ENCODE data around the gene CCNT2.
"Not testable (repeated sequence)": the region's sequence is repeated elsewhere in the genome, so short reads cannot be mapped to it uniquely, and the experiment has no call there.

CCNT2 gene

GRCh38 chr2:134918526-134919340, at the start of gene CCNT2:
Gene CCNT2, plus strand, starts transcription at chr2:134918822. Its CDS starts 33 bp downstream, at chr2:134918855.
- peak; percentile 100 for DNase-seq

DNA sequence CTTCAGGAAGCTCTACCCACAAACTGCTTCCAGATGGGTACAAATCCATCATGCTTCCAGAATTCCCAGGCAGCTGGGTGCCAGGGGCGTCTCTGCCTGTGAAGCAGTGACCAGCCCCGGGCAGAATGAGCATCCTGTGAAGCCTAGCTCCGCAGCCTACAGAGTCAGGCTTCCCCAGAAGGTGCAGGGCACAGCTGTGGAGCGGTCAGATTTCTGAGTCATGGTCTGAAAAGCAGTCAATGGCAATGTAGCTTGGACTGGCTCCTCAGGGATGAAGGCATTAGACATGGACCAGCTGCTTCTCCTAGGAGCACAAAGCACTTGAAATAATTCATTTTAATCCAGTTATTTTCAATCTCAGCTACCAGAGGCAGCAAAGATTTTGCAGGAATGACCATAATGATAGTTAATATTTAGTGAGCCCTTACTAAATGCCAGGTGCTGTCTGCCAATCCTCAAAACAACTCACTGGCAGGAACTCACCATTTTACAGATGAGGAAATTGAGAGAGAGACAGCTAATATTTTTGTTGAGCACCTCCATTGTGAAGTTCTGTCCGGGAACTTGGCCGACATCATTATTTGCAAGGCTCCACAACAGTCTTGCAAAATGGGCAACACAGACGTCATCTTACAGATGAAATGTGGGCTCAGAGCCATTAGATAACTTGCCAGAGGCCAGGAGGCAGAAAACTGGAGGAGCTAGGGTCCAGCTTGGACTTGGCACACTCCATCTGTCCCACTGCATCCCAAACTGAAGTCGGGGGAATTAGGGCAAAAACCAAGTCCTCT, 48.5 kb upstream of the CCNT2 start:
- no peak for DNase-seq

DNA sequence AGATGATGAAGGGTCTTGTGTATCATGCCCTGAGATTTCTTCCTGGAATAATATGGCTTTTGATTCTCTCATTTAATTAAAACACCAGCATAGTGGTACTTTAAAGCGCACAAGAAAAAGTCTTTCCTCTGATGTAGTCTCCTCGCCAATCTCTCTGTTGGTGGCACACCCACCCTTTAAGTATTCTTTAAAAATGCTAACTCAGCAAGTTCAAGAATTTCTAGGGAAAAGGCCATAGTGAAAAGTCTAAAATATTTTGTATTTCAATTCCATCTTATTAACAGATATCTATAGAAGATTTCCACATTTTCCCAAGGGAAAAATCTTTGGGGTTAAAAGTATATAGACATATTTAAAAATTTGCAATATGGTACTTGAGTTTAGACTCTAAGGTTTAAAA, 45.5 kb upstream of the CCNT2 start:
- no peak for DNase-seq

GRCh38 chr2:134875309-134875708, 43.3 kb upstream of the CCNT2 start:
- DNase-seq: no peak

GRCh38 chr2:134882773-134883172, 35.8 kb upstream of the CCNT2 start:
- DNase-seq: no peak

- no peak for DNase-seq
Observed at GRCh38 chr2:134883552-134884293, 34.9 kb upstream of the CCNT2 start.

GRCh38 chr2:134884435-134884834, 34.2 kb upstream of the CCNT2 start:
- DNase-seq: no peak

GRCh38 chr2:134892282-134893035, 26.2 kb upstream of the CCNT2 start:
- no peak for DNase-seq

DNA sequence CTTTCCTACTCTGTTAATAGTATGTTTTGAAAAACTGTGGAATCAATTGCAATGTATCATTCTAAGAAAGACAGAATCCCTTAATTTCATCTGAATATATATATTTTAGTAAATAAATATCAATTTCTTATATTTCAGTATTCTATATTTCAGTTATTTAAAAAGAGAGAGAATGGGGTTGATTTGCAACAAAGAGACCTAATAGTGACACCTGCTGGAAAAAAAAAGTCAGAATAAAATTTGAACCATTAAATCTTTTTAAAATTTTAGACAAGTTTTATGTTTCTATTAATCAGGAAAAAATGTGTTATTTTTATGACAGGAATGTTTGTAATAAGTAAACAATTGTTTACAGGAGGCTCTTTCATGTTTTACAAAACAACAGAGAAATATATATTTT, 20.7 kb upstream of the CCNT2 start:
- DNase-seq: peak; percentile 5

DNA sequence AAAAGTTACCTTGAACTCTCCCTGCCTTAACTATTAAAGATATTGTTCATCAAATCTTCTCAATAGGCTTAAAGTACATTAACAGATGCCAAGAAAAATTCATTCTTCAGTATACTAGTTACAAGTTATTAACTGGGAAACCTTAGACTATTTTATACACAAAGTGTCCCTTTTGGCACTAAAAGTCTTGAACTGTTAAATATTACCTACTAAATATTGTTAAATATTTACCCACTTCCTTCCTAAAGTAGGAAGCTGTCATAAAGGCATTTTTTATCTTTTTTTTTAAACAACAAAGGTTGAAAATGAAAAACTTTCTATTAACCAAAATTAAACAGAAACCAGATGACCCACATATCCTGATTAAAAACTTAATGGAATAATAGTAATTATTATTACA, 19.4 kb upstream of the CCNT2 start:
- no peak for DNase-seq

- DNase-seq: peak; percentile 53
Observed at GRCh38 chr2:134900151-134900550, 18.5 kb upstream of the CCNT2 start.

- DNase-seq: not testable (repeated sequence)
Observed at GRCh38 chr2:134903701-134904100, 14.9 kb upstream of the CCNT2 start.

- DNase-seq: no peak
Observed at GRCh38 chr2:134905168-134905567, 13.5 kb upstream of the CCNT2 start.

- DNase-seq: no peak
Observed at GRCh38 chr2:134906726-134907125, 11.9 kb upstream of the CCNT2 start.

GRCh38 chr2:134907441-134908116, 11.0 kb upstream of the CCNT2 start:
- not testable (repeated sequence) for DNase-seq

- DNase-seq: no peak
Observed at GRCh38 chr2:134910763-134911399, 7.7 kb upstream of the CCNT2 start.

DNA sequence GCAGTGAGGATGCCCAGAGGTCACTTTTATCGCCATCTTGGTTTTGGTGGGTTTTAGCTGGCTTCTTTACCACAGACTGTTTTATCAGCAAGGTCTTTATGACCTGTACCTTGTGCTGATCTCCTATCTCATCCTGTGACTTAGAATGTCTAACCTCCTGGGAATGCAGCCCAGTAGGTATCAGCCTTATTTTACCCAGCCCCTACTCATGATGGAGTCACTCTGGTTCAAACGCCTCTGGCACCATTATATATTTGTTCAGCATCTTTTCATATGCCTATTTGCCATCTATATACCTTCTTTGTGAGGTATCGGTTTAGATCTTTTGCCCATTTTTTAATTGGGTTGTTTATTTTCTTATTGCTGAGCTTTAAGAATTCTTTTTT, 7.2 kb upstream of the CCNT2 start:
- no peak for DNase-seq

GRCh38 chr2:134912361-134912760, 6.3 kb upstream of the CCNT2 start:
- DNase-seq: peak; percentile 43

DNA sequence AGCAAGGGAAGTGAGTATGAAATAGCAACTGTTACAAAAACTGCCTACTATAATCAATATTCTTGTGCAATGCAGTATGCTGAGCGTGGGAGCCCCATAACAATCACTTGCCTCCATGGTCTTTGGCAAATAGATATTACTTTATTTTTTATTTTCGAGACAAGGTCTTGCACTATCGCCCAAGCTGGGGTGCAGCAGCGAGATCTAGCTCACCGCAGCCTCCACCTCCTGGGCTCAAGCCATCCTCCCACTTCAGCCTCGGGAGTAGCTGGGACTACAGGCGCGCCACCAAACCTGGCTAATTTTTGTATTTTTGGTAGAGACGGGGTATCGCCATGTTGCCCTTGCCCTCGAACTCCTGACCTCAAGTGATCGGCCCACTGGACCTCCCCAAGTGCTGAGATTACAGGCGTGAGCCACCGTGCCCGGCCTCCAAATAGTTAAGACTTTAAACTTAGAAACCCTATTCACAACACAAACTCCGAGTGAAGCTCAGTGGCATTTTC, 1.2 kb upstream of the CCNT2 start:
- DNase-seq: peak; percentile 2

DNA sequence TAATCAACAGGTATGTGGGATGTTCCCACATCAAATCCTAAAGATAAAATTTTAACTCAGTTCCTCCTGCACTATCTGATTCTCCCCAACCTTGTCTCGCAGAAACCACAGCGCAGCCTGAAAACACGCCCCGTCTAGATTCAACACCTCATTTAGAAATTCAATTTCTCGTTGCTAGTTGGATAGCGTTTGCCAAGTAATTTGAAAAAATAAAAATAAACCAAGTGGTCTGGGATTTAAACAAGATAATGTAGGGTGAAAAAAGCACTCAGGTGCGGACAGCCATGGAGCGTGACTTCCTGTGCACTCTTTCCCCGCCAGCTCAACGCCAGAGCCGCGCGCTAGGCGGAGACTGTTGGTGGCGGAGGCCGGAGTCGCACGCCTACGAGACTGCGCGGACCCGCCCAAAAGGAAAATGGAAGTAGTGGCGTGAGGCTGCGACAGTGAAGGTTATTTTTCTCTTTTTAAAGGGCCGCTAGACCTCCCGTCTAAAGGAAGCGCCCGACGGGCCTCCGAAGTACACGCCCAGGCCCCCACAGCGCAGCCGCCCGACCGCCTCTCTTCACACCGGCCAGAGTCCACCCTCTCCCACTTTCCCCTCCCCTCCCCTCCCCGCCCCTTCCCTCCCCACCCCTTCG, 615 bp upstream of the CCNT2 start:
- no peak for DNase-seq

All from fibroblast of skin of right quadriceps (primary cell).